ENCODE results near the gene TMC7.
A peak's percentile ranks its signal among the peaks of the same experiment; 100 is the strongest.

The TMC7 gene

GRCh38 chr16:19093631-19094541, 110.2 kb downstream of the TMC7 start:
- H3K4me3 ChIP-seq (ENCODE audit: low read length) = no peak overlapping the region
- no peak overlapping the region for H4K8ac ChIP-seq (ENCODE audit: low read depth, low read length)
- WGBS (ENCODE audit: extremely low coverage, insufficient coverage, low lambda C conversion rate) = no CpG with 5 or more reads among the region's 15 CpGs

GRCh38 chr16:19094542-19095365, 111.0 kb downstream of the TMC7 start:
- no peak overlapping the region for H2BK15ac ChIP-seq (replicated peaks; ENCODE audit: low read depth)
- H2BK120ac ChIP-seq (ENCODE audit: low read depth, low read length) = no peak overlapping the region
- no peaks in the 10 kb centered on the region for H3K79me1 ChIP-seq (ENCODE audit: low read length)
- H3K9ac ChIP-seq (ENCODE audit: low read length) = no peak overlapping the region
- no peak overlapping the region for H3K4me3 ChIP-seq (ENCODE audit: low read length)
- H3K27me3 ChIP-seq (ENCODE audit: insufficient read depth, low read length, poor library complexity) = no peaks in the 10 kb centered on the region
- no peak overlapping the region for H2AK5ac ChIP-seq (ENCODE audit: low read length)
- H2BK5ac ChIP-seq (ENCODE audit: low read length) = no peak overlapping the region
- WGBS (ENCODE audit: extremely low coverage, insufficient coverage, low lambda C conversion rate) = no CpG with 5 or more reads among the region's 11 CpGs
- no peak overlapping the region for H3K18ac ChIP-seq (ENCODE audit: low read length)
- DNase-seq = no peak
- no peak overlapping the region for H4K5ac ChIP-seq (ENCODE audit: low read length)
- no peak overlapping the region for H4K8ac ChIP-seq (ENCODE audit: low read depth, low read length)
- no peak overlapping the region for H3K23ac ChIP-seq (ENCODE audit: low read length)
- H3K4me2 ChIP-seq (ENCODE audit: low read length) = no peak overlapping the region
- no peak overlapping the region for H3K56ac ChIP-seq (ENCODE audit: low read length)
- H3K36me3 ChIP-seq (ENCODE audit: control insufficient read depth, insufficient read depth, low read length) = no peaks in the 10 kb centered on the region
- H3K27ac ChIP-seq (ENCODE audit: low read depth, low read length) = no peak overlapping the region
- no peaks in the 10 kb centered on the region for H3K4me1 ChIP-seq (ENCODE audit: control insufficient read depth, low read depth, low read length)
- no peaks in the 10 kb centered on the region for H3K79me2 ChIP-seq (ENCODE audit: control insufficient read depth, insufficient read depth, low read length)
- H3K4ac ChIP-seq (ENCODE audit: low read depth, low read length) = no peak overlapping the region

More at GRCh38 chr16:19093631-19094541, 110.2 kb downstream of the TMC7 start:
- H3K4me1 ChIP-seq (ENCODE audit: control insufficient read depth, low read depth, low read length) = no peaks in the 10 kb centered on the region
- no peaks in the 10 kb centered on the region for H3K36me3 ChIP-seq (ENCODE audit: control insufficient read depth, insufficient read depth, low read length)
- H3K79me1 ChIP-seq (ENCODE audit: low read length) = no peaks in the 10 kb centered on the region
- no peak overlapping the region for H2AK5ac ChIP-seq (ENCODE audit: low read length)
- H3K27me3 ChIP-seq (ENCODE audit: insufficient read depth, low read length, poor library complexity) = no peaks in the 10 kb centered on the region
- H3K27ac ChIP-seq (ENCODE audit: low read depth, low read length) = no peak overlapping the region
- H2BK120ac ChIP-seq (ENCODE audit: low read depth, low read length) = no peak overlapping the region
- H4K5ac ChIP-seq (ENCODE audit: low read length) = no peak overlapping the region
- no peak overlapping the region for H2BK5ac ChIP-seq (ENCODE audit: low read length)
- no peak for DNase-seq
- no peak overlapping the region for H3K9ac ChIP-seq (ENCODE audit: low read length)
- no peak overlapping the region for H3K23ac ChIP-seq (ENCODE audit: low read length)
- H3K4me2 ChIP-seq (ENCODE audit: low read length) = no peak overlapping the region
- H3K18ac ChIP-seq (ENCODE audit: low read length) = no peak overlapping the region
- H2BK15ac ChIP-seq (replicated peaks; ENCODE audit: low read depth) = no peak overlapping the region
- no peak overlapping the region for H3K56ac ChIP-seq (ENCODE audit: low read length)
- H3K79me2 ChIP-seq (ENCODE audit: control insufficient read depth, insufficient read depth, low read length) = no peaks in the 10 kb centered on the region
- no peak overlapping the region for H3K4ac ChIP-seq (ENCODE audit: low read depth, low read length)

GRCh38 chr16:19095654-19096053, 111.9 kb downstream of the TMC7 start:
- Histone ChIP-seq H3K27ac (ENCODE audit: low read depth, low read length) (no peak overlapping the region), H2BK15ac (replicated peaks; ENCODE audit: low read depth) (no peak overlapping the region), H3K9ac (ENCODE audit: low read length) (no peak overlapping the region), H3K79me1 (ENCODE audit: low read length) (no peaks in the 10 kb centered on the region), H3K36me3 (ENCODE audit: control insufficient read depth, insufficient read depth, low read length) (no peaks in the 10 kb centered on the region), H3K4me1 (ENCODE audit: control insufficient read depth, low read depth, low read length) (no peaks in the 10 kb centered on the region), H2BK120ac (ENCODE audit: low read depth, low read length) (no peak overlapping the region), H3K4me2 (ENCODE audit: low read length) (no peak overlapping the region), H3K4me3 (ENCODE audit: low read length) (no peak overlapping the region), H3K79me2 (ENCODE audit: control insufficient read depth, insufficient read depth, low read length) (no peaks in the 10 kb centered on the region), H2AK5ac (ENCODE audit: low read length) (no peak overlapping the region), H3K4ac (ENCODE audit: low read depth, low read length) (no peak overlapping the region), H3K18ac (ENCODE audit: low read length) (no peak overlapping the region), H3K56ac (ENCODE audit: low read length) (no peak overlapping the region), H3K27me3 (ENCODE audit: insufficient read depth, low read length, poor library complexity) (no peaks in the 10 kb centered on the region), H2BK5ac (ENCODE audit: low read length) (no peak overlapping the region), H4K8ac (ENCODE audit: low read depth, low read length) (no peak overlapping the region), H3K23ac (ENCODE audit: low read length) (no peak overlapping the region), H4K5ac (ENCODE audit: low read length) (no peak overlapping the region)
- peak; percentile 92 for DNase-seq
- WGBS (ENCODE audit: extremely low coverage, insufficient coverage, low lambda C conversion rate) = no CpG with 5 or more reads among the region's 5 CpGs

GRCh38 chr16:19098173-19098572, 114.4 kb downstream of the TMC7 start:
- no peak overlapping the region for H3K4ac ChIP-seq (ENCODE audit: low read depth, low read length)
- no peak overlapping the region for H3K4me3 ChIP-seq (ENCODE audit: low read length)
- no peaks in the 10 kb centered on the region for H3K4me1 ChIP-seq (ENCODE audit: control insufficient read depth, low read depth, low read length)
- H3K56ac ChIP-seq (ENCODE audit: low read length) = no peak overlapping the region
- H2AK5ac ChIP-seq (ENCODE audit: low read length) = no peak overlapping the region
- no peak for DNase-seq
- no peak overlapping the region for H3K27ac ChIP-seq (ENCODE audit: low read depth, low read length)
- no peak overlapping the region for H3K9ac ChIP-seq (ENCODE audit: low read length)
- no peak overlapping the region for H2BK5ac ChIP-seq (ENCODE audit: low read length)
- WGBS (ENCODE audit: extremely low coverage, insufficient coverage, low lambda C conversion rate) = no CpG with 5 or more reads among the region's 1 CpG
- no peak overlapping the region for H2BK120ac ChIP-seq (ENCODE audit: low read depth, low read length)
- no peaks in the 10 kb centered on the region for H3K79me2 ChIP-seq (ENCODE audit: control insufficient read depth, insufficient read depth, low read length)
- no peaks in the 10 kb centered on the region for H3K36me3 ChIP-seq (ENCODE audit: control insufficient read depth, insufficient read depth, low read length)
- no peaks in the 10 kb centered on the region for H3K79me1 ChIP-seq (ENCODE audit: low read length)
- no peaks in the 10 kb centered on the region for H3K27me3 ChIP-seq (ENCODE audit: insufficient read depth, low read length, poor library complexity)
- no peak overlapping the region for H3K18ac ChIP-seq (ENCODE audit: low read length)
- H4K5ac ChIP-seq (ENCODE audit: low read length) = no peak overlapping the region
- no peak overlapping the region for H2BK15ac ChIP-seq (replicated peaks; ENCODE audit: low read depth)
- H4K8ac ChIP-seq (ENCODE audit: low read depth, low read length) = no peak overlapping the region
- no peak overlapping the region for H3K4me2 ChIP-seq (ENCODE audit: low read length)
- H3K23ac ChIP-seq (ENCODE audit: low read length) = no peak overlapping the region

- H3K27ac ChIP-seq (ENCODE audit: low read depth, low read length) = no peak overlapping the region
- no peak overlapping the region for H3K56ac ChIP-seq (ENCODE audit: low read length)
- H3K79me2 ChIP-seq (ENCODE audit: control insufficient read depth, insufficient read depth, low read length) = no peaks in the 10 kb centered on the region
- H3K4me3 ChIP-seq (ENCODE audit: low read length) = no peak overlapping the region
- H3K4me1 ChIP-seq (ENCODE audit: control insufficient read depth, low read depth, low read length) = no peaks in the 10 kb centered on the region
- H3K4ac ChIP-seq (ENCODE audit: low read depth, low read length) = no peak overlapping the region
- H3K4me2 ChIP-seq (ENCODE audit: low read length) = no peak overlapping the region
- no peak overlapping the region for H2BK15ac ChIP-seq (replicated peaks; ENCODE audit: low read depth)
- H2BK120ac ChIP-seq (ENCODE audit: low read depth, low read length) = no peak overlapping the region
- H3K36me3 ChIP-seq (ENCODE audit: control insufficient read depth, insufficient read depth, low read length) = no peaks in the 10 kb centered on the region
- no peaks in the 10 kb centered on the region for H3K79me1 ChIP-seq (ENCODE audit: low read length)
- H2AK5ac ChIP-seq (ENCODE audit: low read length) = no peak overlapping the region
- H3K9ac ChIP-seq (ENCODE audit: low read length) = no peak overlapping the region
- H3K18ac ChIP-seq (ENCODE audit: low read length) = no peak overlapping the region
- H4K8ac ChIP-seq (ENCODE audit: low read depth, low read length) = no peak overlapping the region
- no peak overlapping the region for H2BK5ac ChIP-seq (ENCODE audit: low read length)
- WGBS (ENCODE audit: extremely low coverage, insufficient coverage, low lambda C conversion rate) = no CpG with 5 or more reads among the region's 16 CpGs
- no peak overlapping the region for H3K23ac ChIP-seq (ENCODE audit: low read length)
- no peaks in the 10 kb centered on the region for H3K27me3 ChIP-seq (ENCODE audit: insufficient read depth, low read length, poor library complexity)
- no peak for DNase-seq
- H4K5ac ChIP-seq (ENCODE audit: low read length) = no peak overlapping the region
Measured at GRCh38 chr16:19102187-19102872, 118.6 kb downstream of the TMC7 start.
